Measurements from ENCODE around the gene BICD1. TPM values are rescaled to one million over a fixed set of nuclear protein-coding genes. Genes with fewer than 3 reads are reported as not detected.

The BICD1 gene
- polyA plus RNA-seq, 2 of the 4 experiments (the other 2 are of a cell fraction), result 13.0 to 24.3 TPM

DNA sequence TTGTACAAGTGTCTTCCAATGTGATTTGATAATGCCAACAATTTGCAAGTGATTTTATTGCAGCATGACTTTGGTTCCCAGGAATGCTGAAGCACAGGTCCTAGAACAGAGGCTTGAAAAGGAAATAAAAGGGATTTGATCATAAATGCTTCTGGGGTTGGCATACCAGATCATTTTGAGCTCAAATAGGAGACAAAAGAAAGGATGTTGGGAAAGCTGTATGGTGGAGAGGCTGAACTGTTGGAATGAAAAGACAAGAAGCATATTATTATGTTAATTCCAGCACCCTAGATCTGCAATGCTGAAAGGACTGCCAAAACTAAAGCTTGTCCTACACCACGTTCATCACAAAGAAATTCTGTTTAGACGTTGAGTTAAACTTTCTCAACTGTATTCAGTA is 143.1 kb downstream of the BICD1 start:
- Histone ChIP-seq H3K4me3 (no peak overlapping the region), H3K9me3 (no peaks in the 10 kb centered on the region), H3K4me2 (no peak overlapping the region), H3K27ac (no peak overlapping the region), H3K4me1 (peaks cover 7% of the 10 kb centered on the region; the same call in 2 of the 3 replicates)
- FAIRE-seq, result no peak
- ChIA-PET CTCF (no interaction called here), POLR2A (no interaction called here)
- WGBS (ENCODE audit: missing lambda C conversion rate), result 72% methylated on average over 2 of the region's 2 CpGs
- no peak for DNase-seq (ENCODE audit: low read depth in 1 of 2, low spot score in 1 of 2)
- no peak for TF ChIP-seq HOXB5 (CRISPR knock-in tag; IDR thresholded peaks at IDR 0.05)
- TF ChIP-seq RNF2 (IDR thresholded peaks at IDR 0.05; ENCODE audit: borderline replicate concordance, low read depth), result no peak
- TF ChIP-seq, protein P1, sequence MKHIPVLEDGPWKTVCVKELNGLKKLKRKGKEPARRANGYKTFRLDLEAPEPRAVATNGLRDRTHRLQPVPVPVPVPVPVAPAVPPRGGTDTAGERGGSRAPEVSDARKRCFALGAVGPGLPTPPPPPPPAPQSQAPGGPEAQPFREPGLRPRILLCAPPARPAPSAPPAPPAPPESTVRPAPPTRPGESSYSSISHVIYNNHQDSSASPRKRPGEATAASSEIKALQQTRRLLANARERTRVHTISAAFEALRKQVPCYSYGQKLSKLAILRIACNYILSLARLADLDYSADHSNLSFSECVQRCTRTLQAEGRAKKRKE (CRISPR knock-in tag; IDR thresholded peaks at IDR 0.05; ENCODE audit: low read depth), result no peak
- TF ChIP-seq HOXA7 (CRISPR knock-in tag; IDR thresholded peaks at IDR 0.05), result no peak
- TF ChIP-seq EP300 (IDR thresholded peaks at IDR 0.05), result no peak
- TF ChIP-seq, protein P2, sequence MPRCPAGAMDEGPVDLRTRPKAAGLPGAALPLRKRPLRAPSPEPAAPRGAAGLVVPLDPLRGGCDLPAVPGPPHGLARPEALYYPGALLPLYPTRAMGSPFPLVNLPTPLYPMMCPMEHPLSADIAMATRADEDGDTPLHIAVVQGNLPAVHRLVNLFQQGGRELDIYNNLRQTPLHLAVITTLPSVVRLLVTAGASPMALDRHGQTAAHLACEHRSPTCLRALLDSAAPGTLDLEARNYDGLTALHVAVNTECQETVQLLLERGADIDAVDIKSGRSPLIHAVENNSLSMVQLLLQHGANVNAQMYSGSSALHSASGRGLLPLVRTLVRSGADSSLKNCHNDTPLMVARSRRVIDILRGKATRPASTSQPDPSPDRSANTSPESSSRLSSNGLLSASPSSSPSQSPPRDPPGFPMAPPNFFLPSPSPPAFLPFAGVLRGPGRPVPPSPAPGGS (IDR thresholded peaks at IDR 0.05), result no peak
- TF ChIP-seq CEBPB (IDR thresholded peaks at IDR 0.05), result no peak
- no peak for TF ChIP-seq NFE2L2 (conservative IDR thresholded peaks at IDR 0.05; ENCODE audit: low read length)
- no peak for TF ChIP-seq JUNB (IDR thresholded peaks at IDR 0.05)
- TF ChIP-seq, protein P3, sequence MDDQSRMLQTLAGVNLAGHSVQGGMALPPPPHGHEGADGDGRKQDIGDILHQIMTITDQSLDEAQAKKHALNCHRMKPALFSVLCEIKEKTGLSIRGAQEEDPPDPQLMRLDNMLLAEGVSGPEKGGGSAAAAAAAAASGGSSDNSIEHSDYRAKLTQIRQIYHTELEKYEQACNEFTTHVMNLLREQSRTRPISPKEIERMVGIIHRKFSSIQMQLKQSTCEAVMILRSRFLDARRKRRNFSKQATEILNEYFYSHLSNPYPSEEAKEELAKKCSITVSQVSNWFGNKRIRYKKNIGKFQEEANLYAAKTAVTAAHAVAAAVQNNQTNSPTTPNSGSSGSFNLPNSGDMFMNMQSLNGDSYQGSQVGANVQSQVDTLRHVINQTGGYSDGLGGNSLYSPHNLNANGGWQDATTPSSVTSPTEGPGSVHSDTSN (IDR thresholded peaks at IDR 0.05), result no peak
- no peak for TF ChIP-seq CHD4 (IDR thresholded peaks at IDR 0.05; ENCODE audit: borderline replicate concordance)
- TF ChIP-seq EHMT2 (IDR thresholded peaks at IDR 0.05; ENCODE audit: low read depth), result no peak
- ATAC-seq, result no peak

DNA sequence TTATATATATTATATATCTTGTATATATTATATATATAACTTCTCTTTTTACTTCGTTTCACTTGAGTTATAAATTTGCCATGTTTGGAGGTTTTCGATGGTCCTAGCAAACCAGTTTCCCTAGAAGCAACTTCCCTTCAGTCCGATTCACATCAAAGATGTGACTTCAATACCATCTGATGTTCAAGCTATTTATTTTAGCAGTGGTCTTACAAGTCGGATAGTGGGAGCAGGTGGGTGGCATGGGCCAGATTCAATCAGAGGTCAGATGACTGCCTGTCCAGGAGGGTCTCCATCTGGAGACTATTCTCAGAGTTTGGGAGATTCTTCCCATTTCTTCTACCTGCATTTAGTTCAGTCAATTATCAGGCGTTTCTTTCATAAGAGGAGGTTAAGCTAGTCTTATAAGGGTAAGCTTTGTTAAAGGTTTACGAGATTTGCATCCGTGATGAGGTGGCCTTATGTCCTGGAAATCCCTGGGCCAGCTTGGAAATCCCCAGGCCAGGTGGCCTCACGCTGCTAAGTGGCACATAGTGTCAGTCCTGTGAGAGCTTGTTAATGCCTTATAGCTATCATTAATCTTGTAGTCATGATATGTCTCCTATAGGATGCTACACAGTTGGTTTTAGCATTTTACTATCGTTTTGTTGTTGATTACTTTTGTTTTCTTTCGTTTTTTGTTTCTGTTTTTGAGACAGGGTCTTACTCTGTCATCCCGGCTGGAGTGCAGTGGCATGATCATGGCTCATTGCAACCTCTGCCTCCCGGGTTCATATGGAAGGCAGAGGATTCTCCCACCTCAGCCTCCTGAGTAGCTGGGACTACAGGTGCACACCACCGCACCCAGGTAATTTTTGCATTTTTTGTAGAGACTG is 145.8 kb downstream of the BICD1 start:
- TF ChIP-seq SMC3 (IDR thresholded peaks at IDR 0.05), result no peak
- no peak for TF ChIP-seq CEBPB (IDR thresholded peaks at IDR 0.05)
- TF ChIP-seq RAD21 (conservative IDR thresholded peaks at IDR 0.05 in 1 of 2, IDR thresholded peaks at IDR 0.05 in 1 of 2), result no peak
- TF ChIP-seq ESRRA (IDR thresholded peaks at IDR 0.05; ENCODE audit: borderline replicate concordance, low read length), result no peak
- TF ChIP-seq HOXA7 (CRISPR knock-in tag; IDR thresholded peaks at IDR 0.05), result no peak
- no peak for TF ChIP-seq CBX2 (IDR thresholded peaks at IDR 0.05; ENCODE audit: borderline replicate concordance, low read depth)
- H3K4me2 ChIP-seq, result no peak overlapping the region
- no peak for DNase-seq (ENCODE audit: low read depth in 1 of 2, low spot score in 1 of 2)
- H3K4me3 ChIP-seq, result no peak overlapping the region
- H3K4me1 ChIP-seq, result peaks cover 7% of the 10 kb centered on the region; the same call in 2 of the 3 replicates
- CTCF ChIA-PET, result interaction anchor here (0.6 to 1.3 kb wide), 4 partner anchors 10 to 599 kb away, joined by 3 to 7 read pairs (median 3); no protein-coding TSS in a partner anchor
- WGBS (ENCODE audit: missing lambda C conversion rate), result 79% methylated on average over 13 of the region's 13 CpGs
- POLR2A ChIA-PET, result no interaction called here
- H3K9me3 ChIP-seq, result no peaks in the 10 kb centered on the region
- FAIRE-seq, result no peak
- no peak for ATAC-seq
- no peak overlapping the region for H3K27ac ChIP-seq

DNA sequence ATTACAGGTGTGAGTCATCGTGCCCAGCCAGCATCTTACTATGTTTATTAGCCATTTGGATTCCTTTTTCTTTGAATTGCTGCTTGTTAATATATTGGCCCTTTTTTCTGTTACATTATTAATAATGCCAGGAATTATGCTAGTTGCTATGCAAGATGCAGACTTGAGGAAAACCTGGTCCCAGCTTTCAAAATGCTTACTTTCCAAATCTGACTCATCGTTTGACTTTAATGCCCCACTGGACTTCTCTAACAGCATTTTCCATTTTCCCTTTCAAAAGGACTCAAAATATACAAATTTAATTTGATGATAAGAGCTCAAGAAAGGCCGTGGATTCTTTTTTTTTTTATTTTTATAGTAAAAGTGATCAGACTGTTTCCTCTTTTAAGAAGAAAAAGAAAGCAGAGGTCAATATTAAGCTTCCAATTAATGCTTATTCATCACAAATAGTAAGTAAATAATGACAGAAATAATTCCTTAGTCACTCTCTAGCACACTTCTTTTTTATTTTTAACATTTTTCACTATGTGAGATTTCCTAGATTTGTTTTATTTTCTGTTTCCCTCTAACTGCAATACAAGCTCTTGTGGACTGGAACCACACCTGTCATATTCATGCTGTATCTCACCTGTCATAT is 146.6 kb downstream of the BICD1 start:
- H3K4me3 ChIP-seq, result no peak overlapping the region
- POLR2A ChIA-PET, result no interaction called here
- 60% methylated on average over 3 of the region's 3 CpGs for WGBS (ENCODE audit: missing lambda C conversion rate)
- TF ChIP-seq MAFK (IDR thresholded peaks at IDR 0.05; ENCODE audit: partially characterized antibody), result peak; percentile 73
- TF ChIP-seq NPAS2 (CRISPR knock-in tag; IDR thresholded peaks at IDR 0.05; ENCODE audit: borderline replicate concordance), result no peak
- CTCF ChIA-PET, result interaction anchor here (0.7 to 1.3 kb wide), 2 partner anchors 11 to 16 kb away, joined by 3 read pairs; no protein-coding TSS in a partner anchor
- H3K27ac ChIP-seq, result no peak overlapping the region
- DNase-seq (ENCODE audit: low read depth in 1 of 2, low spot score in 1 of 2), result no peak
- FAIRE-seq, result no peak
- no peak for ATAC-seq
- H3K9me3 ChIP-seq, result no peaks in the 10 kb centered on the region
- H3K4me1 ChIP-seq, result peaks cover 7% of the 10 kb centered on the region; the same call in 2 of the 3 replicates
- H3K4me2 ChIP-seq, result no peak overlapping the region
